Measurements from ENCODE around the gene ANKH. TPM values are rescaled to one million over a fixed set of nuclear protein-coding genes. Genes with fewer than 3 reads are reported as not detected.

Gene ANKH
- total and polyA plus RNA-seq, 10 of the 15 experiments (the other 5 are each of a cell fraction or from before 2014, with no cell fraction given) = 2.1 to 43.9 (median 14.4) TPM

DNA sequence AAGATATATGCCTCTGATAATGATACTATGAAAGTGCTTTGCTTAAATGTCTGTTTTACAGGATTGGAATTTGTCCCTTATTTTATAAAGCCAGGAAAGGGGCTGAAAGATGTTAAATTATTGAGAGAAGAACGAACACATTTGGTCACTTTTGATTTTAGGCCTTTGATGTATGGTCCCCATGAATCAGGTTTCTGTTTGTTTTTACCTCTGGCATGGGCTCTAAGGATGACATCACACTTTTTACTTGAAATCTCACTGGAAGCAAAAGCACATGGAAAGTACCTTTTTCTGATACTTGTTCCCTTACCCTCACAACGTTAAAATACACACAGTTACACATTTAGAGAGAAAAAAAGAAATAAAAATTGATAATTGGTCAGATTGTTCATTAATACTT lies 200.2 kb downstream of the ANKH start (continued):
- TF ChIP-seq, protein P1, sequence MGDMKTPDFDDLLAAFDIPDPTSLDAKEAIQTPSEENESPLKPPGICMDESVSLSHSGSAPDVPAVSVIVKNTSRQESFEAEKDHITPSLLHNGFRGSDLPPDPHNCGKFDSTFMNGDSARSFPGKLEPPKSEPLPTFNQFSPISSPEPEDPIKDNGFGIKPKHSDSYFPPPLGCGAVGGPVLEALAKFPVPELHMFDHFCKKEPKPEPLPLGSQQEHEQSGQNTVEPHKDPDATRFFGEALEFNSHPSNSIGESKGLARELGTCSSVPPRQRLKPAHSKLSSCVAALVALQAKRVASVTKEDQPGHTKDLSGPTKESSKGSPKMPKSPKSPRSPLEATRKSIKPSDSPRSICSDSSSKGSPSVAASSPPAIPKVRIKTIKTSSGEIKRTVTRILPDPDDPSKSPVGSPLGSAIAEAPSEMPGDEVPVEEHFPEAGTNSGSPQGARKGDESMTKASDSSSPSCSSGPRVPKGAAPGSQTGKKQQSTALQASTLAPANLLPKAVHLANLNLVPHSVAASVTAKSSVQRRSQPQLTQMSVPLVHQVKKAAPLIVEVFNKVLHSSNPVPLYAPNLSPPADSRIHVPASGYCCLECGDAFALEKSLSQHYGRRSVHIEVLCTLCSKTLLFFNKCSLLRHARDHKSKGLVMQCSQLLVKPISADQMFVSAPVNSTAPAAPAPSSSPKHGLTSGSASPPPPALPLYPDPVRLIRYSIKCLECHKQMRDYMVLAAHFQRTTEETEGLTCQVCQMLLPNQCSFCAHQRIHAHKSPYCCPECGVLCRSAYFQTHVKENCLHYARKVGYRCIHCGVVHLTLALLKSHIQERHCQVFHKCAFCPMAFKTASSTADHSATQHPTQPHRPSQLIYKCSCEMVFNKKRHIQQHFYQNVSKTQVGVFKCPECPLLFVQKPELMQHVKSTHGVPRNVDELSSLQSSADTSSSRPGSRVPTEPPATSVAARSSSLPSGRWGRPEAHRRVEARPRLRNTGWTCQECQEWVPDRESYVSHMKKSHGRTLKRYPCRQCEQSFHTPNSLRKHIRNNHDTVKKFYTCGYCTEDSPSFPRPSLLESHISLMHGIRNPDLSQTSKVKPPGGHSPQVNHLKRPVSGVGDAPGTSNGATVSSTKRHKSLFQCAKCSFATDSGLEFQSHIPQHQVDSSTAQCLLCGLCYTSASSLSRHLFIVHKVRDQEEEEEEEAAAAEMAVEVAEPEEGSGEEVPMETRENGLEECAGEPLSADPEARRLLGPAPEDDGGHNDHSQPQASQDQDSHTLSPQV (IDR thresholded peaks at IDR 0.05) = no peak
- TF ChIP-seq MYC (IDR thresholded peaks at IDR 0.05; ENCODE audit: insufficient read depth, insufficient read length, insufficient replicate concordance, low read length, severe bottlenecking) = no peak
- no peak for TF ChIP-seq FOXK2 (IDR thresholded peaks at IDR 0.05)
- no peak for TF ChIP-seq BRCA1 (IDR thresholded peaks at IDR 0.05; ENCODE audit: low read depth, low read length)
- TF ChIP-seq NBN (IDR thresholded peaks at IDR 0.05) = no peak
- peak; percentile 56; the same call in 1 of the 2 replicates for TF ChIP-seq TCF7 (IDR thresholded peaks at IDR 0.05; ENCODE audit: borderline replicate concordance)
- no peak for TF ChIP-seq PAX8 (IDR thresholded peaks at IDR 0.05)
- no peak for TF ChIP-seq ZBED1 (IDR thresholded peaks at IDR 0.05; ENCODE audit: borderline replicate concordance)
- TF ChIP-seq USF1 (IDR thresholded peaks at IDR 0.05; ENCODE audit: borderline replicate concordance, extremely low read length, insufficient read depth, low read depth, low read length) = no peak
- 0 out of 2 replicates have a peak, but pooled peaks have one; percentile 9 for TF ChIP-seq CBFB (IDR thresholded peaks at IDR 0.05; ENCODE audit: low read depth)
- no peak for TF ChIP-seq SREBF1 (IDR thresholded peaks at IDR 0.05; ENCODE audit: low read length)
- no peak for TF ChIP-seq YBX1 (IDR thresholded peaks at IDR 0.05)
- TF ChIP-seq KAT2A (conservative IDR thresholded peaks at IDR 0.05; ENCODE audit: control insufficient read depth, low read depth, low read length) = no peak
- TF ChIP-seq BMI1 (IDR thresholded peaks at IDR 0.05; ENCODE audit: borderline replicate concordance) = no peak
- no peak for TF ChIP-seq TCF12 (IDR thresholded peaks at IDR 0.05; ENCODE audit: low read depth, low read length)
- no peak for TF ChIP-seq RB1 (IDR thresholded peaks at IDR 0.05; ENCODE audit: borderline replicate concordance)
- TF ChIP-seq SUZ12 (IDR thresholded peaks at IDR 0.05; ENCODE audit: unreplicated experiment) = no peak
- no peak for TF ChIP-seq WRNIP1 (IDR thresholded peaks at IDR 0.05; ENCODE audit: borderline replicate concordance, low read depth, low read length)
- TF ChIP-seq, protein P2, sequence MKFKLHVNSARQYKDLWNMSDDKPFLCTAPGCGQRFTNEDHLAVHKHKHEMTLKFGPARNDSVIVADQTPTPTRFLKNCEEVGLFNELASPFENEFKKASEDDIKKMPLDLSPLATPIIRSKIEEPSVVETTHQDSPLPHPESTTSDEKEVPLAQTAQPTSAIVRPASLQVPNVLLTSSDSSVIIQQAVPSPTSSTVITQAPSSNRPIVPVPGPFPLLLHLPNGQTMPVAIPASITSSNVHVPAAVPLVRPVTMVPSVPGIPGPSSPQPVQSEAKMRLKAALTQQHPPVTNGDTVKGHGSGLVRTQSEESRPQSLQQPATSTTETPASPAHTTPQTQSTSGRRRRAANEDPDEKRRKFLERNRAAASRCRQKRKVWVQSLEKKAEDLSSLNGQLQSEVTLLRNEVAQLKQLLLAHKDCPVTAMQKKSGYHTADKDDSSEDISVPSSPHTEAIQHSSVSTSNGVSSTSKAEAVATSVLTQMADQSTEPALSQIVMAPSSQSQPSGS (IDR thresholded peaks at IDR 0.05; ENCODE audit: low read length) = peak; percentile 90
- TF ChIP-seq, protein P3, sequence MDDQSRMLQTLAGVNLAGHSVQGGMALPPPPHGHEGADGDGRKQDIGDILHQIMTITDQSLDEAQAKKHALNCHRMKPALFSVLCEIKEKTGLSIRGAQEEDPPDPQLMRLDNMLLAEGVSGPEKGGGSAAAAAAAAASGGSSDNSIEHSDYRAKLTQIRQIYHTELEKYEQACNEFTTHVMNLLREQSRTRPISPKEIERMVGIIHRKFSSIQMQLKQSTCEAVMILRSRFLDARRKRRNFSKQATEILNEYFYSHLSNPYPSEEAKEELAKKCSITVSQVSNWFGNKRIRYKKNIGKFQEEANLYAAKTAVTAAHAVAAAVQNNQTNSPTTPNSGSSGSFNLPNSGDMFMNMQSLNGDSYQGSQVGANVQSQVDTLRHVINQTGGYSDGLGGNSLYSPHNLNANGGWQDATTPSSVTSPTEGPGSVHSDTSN (IDR thresholded peaks at IDR 0.05; ENCODE audit: insufficient replicate concordance, low read depth, low read length) = no peak
- no peak for TF ChIP-seq NFYA (IDR thresholded peaks at IDR 0.05; ENCODE audit: borderline replicate concordance, low read depth, low read length)

Measured in GM12878 (cell line).